ENCODE measurements around the gene TMEM43.

Gene TMEM43

DNA sequence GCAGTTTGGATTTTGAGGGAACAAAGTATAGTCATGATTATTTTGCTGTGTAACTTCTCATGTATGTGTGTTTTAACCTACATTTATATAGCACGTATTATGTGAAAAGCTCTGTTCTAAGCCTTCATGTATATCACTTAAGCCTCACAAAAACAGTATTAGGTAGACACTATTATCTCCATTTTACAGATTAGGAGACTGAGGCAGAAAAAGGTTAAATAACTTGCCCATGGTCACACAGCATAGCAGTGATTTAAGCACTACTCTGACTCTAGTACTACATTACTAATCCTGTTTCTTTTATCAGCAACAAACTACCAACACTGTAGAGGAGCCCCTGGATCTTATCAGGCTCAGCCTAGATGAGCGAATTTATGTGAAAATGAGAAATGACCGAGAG is 56.4 kb downstream of the TMEM43 start:
- DNase-seq = no peak

DNA sequence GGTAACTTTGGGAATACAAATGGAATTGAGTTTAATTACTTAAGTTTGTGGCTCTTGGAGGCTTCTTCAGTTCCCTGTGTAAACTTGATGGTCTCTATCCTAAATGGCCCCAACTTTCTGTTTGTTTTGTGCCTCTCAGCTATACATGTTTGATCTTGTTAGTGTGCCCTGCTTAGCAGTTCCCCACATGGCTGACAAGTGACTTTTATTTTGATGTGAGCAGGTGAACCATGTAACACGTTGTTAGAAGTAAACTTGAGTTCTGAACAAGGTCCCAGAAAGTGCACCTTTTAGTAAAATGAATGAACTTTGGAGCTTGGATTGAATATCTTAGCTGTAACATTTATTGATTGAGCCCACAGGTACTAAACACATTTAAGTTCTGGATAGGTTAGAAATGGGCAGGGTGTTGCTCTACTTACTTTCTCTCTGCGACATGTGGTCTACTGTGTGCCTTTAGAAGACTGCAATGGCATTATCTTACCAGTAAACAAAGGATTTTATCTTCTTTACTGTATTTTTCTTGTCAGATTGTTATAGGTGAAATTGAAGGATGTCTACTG is 58.2 kb downstream of the TMEM43 start:
- no peak for DNase-seq

DNA sequence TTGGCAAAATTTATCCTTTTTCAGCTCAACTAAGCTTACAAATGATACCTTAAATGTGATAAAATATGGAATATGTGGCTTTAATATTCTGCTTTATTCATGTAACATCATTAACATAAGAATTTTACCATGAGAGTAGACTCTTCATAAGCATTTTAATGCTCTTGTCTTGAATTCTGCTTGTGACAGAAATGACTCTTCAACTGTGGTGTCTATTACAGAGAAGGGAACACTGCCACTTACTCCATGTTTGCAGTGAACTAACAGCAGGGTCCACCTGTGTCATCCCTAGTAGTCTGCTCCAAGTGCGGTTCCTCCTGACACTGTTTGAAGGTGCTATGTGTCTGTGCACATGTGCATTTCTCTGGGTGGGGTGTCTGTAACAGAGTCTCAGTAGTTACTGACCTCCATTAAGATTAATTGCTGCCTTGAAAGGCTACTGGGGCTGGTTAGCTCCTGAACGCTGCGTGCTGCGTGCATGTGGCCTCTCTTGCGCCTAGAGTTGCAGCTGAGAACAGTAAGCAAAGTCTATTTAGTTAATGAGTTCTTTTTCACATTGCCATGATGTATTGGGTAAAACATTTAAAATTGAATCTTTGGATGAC is 62.1 kb downstream of the TMEM43 start:
- no peak for DNase-seq

DNA sequence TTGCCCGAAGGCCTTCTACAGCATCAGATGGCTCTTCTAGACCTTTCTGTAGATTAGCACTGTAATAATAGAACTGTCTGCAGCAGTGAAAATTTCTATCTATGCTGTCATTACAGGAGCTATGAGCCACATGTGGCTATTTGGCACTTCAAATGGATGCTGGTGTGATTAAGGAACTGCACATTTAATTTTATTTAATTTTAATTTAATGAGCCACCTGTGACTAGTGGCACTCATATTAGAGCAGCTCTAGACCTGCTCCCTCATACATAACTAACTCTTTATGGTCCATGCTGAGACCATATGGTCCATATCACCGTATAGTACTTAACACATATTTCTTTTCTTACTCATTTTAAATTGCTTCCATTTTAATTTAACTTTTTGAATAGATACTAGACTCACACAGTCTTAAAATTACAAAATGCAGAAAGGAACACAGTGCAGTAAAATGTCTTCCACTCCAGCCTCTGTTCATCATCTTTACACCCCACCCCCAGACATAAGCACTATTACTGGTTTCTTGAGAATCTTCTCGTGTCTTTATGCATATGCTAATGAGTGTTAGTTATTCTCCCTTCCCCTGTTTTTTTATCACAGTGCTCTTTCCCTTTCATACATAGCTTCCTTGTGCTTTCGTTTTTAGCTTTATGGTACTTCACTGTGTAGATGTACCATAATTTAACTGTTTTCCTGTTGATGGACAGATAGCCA is 63.3 kb downstream of the TMEM43 start:
- DNase-seq = no peak
